Mammary epithelial cell (primary cell): ENCODE measurements around the gene GJA10.
"Not testable (repeated sequence)": the region's sequence is repeated elsewhere in the genome, so short reads cannot be mapped to it uniquely, and the experiment has no call there.

ENCODE experiments used
- CTCF ChIP-seq, 2 donors: IDR thresholded peaks in 1 of 2; conservative IDR thresholded peaks in 1 of 2; 2 replicates each; pipeline ENCODE4 v1.5.1; 2011 to 2012; ENCODE audit warnings: inconsistent platforms in 2 of 2, low read length in 2 of 2, mild to moderate bottlenecking in 2 of 2, control low read depth in 1 of 2, low read depth in 1 of 2; ENCODE audit not compliant: insufficient read depth in 1 of 2; ENCODE audit errors: extremely low read depth in 1 of 2
- EZH2 ChIP-seq: IDR thresholded peaks from 2 replicates; pipeline ENCODE4 v1.6.1; 2012; ENCODE audit warnings: low read length, inconsistent platforms, borderline replicate concordance

DNA sequence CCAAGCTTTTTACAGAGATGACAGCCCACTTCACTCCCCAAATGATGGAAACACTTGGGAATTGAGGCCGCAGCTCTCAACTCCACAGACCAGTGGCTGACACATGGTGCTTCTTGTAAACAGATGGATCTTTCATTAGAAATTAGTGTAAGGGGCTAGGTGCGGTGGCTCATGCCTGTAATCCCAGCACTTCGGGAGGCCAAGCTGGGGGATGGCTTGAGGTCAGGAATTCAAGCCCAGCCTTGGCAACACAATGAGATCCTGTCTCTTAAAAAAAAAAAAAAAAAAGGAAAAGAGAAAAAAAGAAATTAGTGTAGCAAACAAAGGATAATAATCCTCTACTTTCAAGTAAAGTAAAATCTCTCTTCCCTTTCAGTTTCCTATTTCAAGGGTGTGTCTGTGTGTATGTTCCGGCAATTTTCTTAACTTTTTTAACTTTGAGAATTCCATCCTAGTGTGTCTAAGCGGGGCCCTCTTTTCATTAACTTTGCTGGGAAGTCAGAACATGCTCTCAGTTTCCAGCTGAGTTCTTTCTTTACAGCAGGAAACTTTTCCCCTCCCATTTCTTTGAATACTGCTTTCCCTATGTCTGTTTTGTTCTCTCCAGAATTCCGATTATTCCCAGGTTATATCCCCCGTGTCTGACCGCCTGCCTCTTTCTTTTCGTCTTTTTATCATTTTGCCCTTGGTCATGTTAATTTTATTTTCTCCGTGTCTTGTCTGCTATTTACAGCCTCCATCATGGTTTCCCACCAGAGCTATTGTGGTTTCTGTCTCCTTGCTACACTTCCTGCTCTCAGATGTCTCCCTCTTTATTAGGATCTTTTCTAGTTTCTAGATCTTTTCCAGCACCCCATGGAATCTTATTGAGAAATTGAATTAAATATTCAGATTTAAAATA, 16.0 kb downstream of the GJA10 start:
- not testable (repeated sequence) for TF ChIP-seq CTCF (conservative IDR thresholded peaks at IDR 0.05 in 1 of 2, IDR thresholded peaks at IDR 0.05 in 1 of 2; ENCODE audit: extremely low read depth in 1 of 2, insufficient read depth in 1 of 2, low read depth in 1 of 2, low read length in 2 of 2); EZH2
